ENCODE results near the gene CFAP43.

DNA sequence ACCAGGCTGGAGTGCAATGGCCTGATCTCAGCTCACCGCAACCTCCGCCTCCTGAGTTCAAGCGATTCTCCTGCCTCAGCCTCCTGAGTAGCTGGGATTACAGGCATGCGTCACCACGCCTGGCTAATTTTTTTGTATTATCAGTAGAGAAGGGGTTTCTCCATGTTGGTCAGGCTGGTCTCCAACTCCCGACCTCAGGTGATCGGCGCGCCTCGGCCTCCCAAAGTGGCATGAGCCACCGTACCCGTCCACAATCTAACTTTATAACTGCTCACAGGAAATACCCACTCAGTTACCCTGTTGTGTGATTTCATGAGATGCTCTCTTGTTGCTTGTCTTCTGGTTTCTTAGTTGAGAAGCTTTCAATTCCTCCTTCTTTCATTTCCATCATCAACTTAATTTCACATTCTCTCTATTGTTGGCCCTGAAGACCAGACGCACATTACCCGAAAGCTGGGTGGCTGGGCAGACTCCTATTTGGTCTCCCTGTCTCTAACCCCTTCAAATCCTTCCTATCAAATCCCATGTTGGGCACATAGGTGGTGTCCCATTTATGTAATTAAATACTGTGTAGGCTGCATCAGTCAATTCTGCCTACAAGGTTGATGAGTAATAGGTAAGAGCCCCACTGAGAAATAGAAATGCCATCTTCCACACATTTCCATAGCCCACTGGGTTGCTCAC lies 35.7 kb upstream of the CFAP43 start:
- TF ChIP-seq, protein P1, sequence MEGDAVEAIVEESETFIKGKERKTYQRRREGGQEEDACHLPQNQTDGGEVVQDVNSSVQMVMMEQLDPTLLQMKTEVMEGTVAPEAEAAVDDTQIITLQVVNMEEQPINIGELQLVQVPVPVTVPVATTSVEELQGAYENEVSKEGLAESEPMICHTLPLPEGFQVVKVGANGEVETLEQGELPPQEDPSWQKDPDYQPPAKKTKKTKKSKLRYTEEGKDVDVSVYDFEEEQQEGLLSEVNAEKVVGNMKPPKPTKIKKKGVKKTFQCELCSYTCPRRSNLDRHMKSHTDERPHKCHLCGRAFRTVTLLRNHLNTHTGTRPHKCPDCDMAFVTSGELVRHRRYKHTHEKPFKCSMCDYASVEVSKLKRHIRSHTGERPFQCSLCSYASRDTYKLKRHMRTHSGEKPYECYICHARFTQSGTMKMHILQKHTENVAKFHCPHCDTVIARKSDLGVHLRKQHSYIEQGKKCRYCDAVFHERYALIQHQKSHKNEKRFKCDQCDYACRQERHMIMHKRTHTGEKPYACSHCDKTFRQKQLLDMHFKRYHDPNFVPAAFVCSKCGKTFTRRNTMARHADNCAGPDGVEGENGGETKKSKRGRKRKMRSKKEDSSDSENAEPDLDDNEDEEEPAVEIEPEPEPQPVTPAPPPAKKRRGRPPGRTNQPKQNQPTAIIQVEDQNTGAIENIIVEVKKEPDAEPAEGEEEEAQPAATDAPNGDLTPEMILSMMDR (conservative IDR thresholded peaks at IDR 0.05): no peak
- no peak for TF ChIP-seq ZFX (IDR thresholded peaks at IDR 0.05)

Measured in C4-2B (cell line).